ENCODE results near the gene ST3GAL3.

The ST3GAL3 gene

GRCh38 chr1:43858324-43858723 lies 151.0 kb downstream of the ST3GAL3 start:
- Histone ChIP-seq H3K4me1 (ENCODE audit: control extremely low read depth in 1 of 4, control insufficient read depth in 4 of 4, insufficient read depth in 4 of 4, low read length in 3 of 4) (peaks cover 0 to 12% (median 10%) of the 10 kb centered on the region in 4 experiments), H3K4me3 (ENCODE audit: control insufficient read depth in 1 of 7, extremely low read depth in 1 of 7, insufficient read depth in 4 of 7, low read depth in 2 of 7, low read length in 6 of 7) (no peak overlapping the region), H3K36me3 (ENCODE audit: control insufficient read depth in 4 of 4, insufficient read depth in 4 of 4, low read length in 3 of 4) (peaks cover 3 to 30% (median 15%) of the 10 kb centered on the region in 4 experiments), H3K27ac (ENCODE audit: insufficient read depth in 1 of 2, low read depth in 1 of 2, low read length in 2 of 2, poor library complexity in 1 of 2, severe bottlenecking in 2 of 2) (no peak overlapping the region), H3K27me3 (replicated peaks in 2 of 5; ENCODE audit: control insufficient read depth in 4 of 5, insufficient read depth in 5 of 5, low read length in 4 of 5) (no peaks in the 10 kb centered on the region), H3K9me3 (ENCODE audit: control extremely low read depth in 1 of 5, control insufficient read depth in 4 of 5, insufficient read depth in 2 of 5, low read depth in 1 of 5, low read length in 4 of 5) (no peaks in the 10 kb centered on the region)
- 77% methylated on average over 2 of the region's 2 CpGs for WGBS (ENCODE audit: insufficient coverage)
- DNase-seq = no peak
- CTCF ChIA-PET = no interaction called here
- POLR2A ChIA-PET = interaction anchor here (0.6 kb wide), 1 partner anchor 45 kb away, joined by 3 read pairs; no protein-coding TSS in a partner anchor

- ChIA-PET CTCF (interaction anchor here (0.8 to 1.2 kb wide), 4 partner anchors 10 to 97 kb away, joined by 3 read pairs; no protein-coding TSS in a partner anchor), POLR2A (no interaction called here)
- no peaks in the 10 kb centered on the region for H3K4me1 ChIP-seq (ENCODE audit: control extremely low read depth in 1 of 4, control insufficient read depth in 4 of 4, insufficient read depth in 4 of 4, low read length in 3 of 4)
- no peaks in the 10 kb centered on the region for H3K9me3 ChIP-seq (ENCODE audit: control extremely low read depth in 1 of 5, control insufficient read depth in 4 of 5, insufficient read depth in 2 of 5, low read depth in 1 of 5, low read length in 4 of 5)
- WGBS (ENCODE audit: insufficient coverage) = 100% methylated on average over 1 of the region's 3 CpGs
- peaks cover 3 to 29% (median 14%) of the 10 kb centered on the region in 4 experiments for H3K36me3 ChIP-seq (ENCODE audit: control insufficient read depth in 4 of 4, insufficient read depth in 4 of 4, low read length in 3 of 4)
- no peak overlapping the region for H3K4me3 ChIP-seq (ENCODE audit: control insufficient read depth in 1 of 7, extremely low read depth in 1 of 7, insufficient read depth in 4 of 7, low read depth in 2 of 7, low read length in 6 of 7)
- DNase-seq = no peak
- no peak overlapping the region for H3K27ac ChIP-seq (ENCODE audit: insufficient read depth in 1 of 2, low read depth in 1 of 2, low read length in 2 of 2, poor library complexity in 1 of 2, severe bottlenecking in 2 of 2)
- no peaks in the 10 kb centered on the region for H3K27me3 ChIP-seq (replicated peaks in 2 of 5; ENCODE audit: control insufficient read depth in 4 of 5, insufficient read depth in 5 of 5, low read length in 4 of 5)
Observed at GRCh38 chr1:43861337-43861736, 154.0 kb downstream of the ST3GAL3 start.

GRCh38 chr1:43861988-43862735 lies 154.8 kb downstream of the ST3GAL3 start:
- H3K4me3 ChIP-seq (ENCODE audit: control insufficient read depth in 1 of 7, extremely low read depth in 1 of 7, insufficient read depth in 4 of 7, low read depth in 2 of 7, low read length in 6 of 7) = no peak overlapping the region
- no peaks in the 10 kb centered on the region for H3K9me3 ChIP-seq (ENCODE audit: control extremely low read depth in 1 of 5, control insufficient read depth in 4 of 5, insufficient read depth in 2 of 5, low read depth in 1 of 5, low read length in 4 of 5)
- peaks cover 3 to 25% (median 14%) of the 10 kb centered on the region in 4 experiments for H3K36me3 ChIP-seq (ENCODE audit: control insufficient read depth in 4 of 4, insufficient read depth in 4 of 4, low read length in 3 of 4)
- H3K4me1 ChIP-seq (ENCODE audit: control extremely low read depth in 1 of 4, control insufficient read depth in 4 of 4, insufficient read depth in 4 of 4, low read length in 3 of 4) = no peaks in the 10 kb centered on the region
- no peaks in the 10 kb centered on the region for H3K27me3 ChIP-seq (replicated peaks in 2 of 5; ENCODE audit: control insufficient read depth in 4 of 5, insufficient read depth in 5 of 5, low read length in 4 of 5)
- 98% methylated on average over 2 of the region's 7 CpGs for WGBS (ENCODE audit: insufficient coverage)
- no peak overlapping the region for H3K27ac ChIP-seq (ENCODE audit: insufficient read depth in 1 of 2, low read depth in 1 of 2, low read length in 2 of 2, poor library complexity in 1 of 2, severe bottlenecking in 2 of 2)
- POLR2A ChIA-PET = interaction anchor here (0.5 kb wide), 1 partner anchor 13 kb away, joined by 3 read pairs; no protein-coding TSS in a partner anchor
- no peak for DNase-seq
- CTCF ChIA-PET = interaction anchor here (0.5 kb wide), 1 partner anchor 32 kb away, joined by 4 read pairs; no protein-coding TSS in a partner anchor

GRCh38 chr1:43864111-43865045 lies 157.0 kb downstream of the ST3GAL3 start:
- Histone ChIP-seq H3K36me3 (ENCODE audit: control insufficient read depth in 4 of 4, insufficient read depth in 4 of 4, low read length in 3 of 4) (peaks cover 0 to 12% (median 7%) of the 10 kb centered on the region in 4 experiments), H3K9me3 (ENCODE audit: control extremely low read depth in 1 of 5, control insufficient read depth in 4 of 5, insufficient read depth in 2 of 5, low read depth in 1 of 5, low read length in 4 of 5) (no peaks in the 10 kb centered on the region), H3K27me3 (replicated peaks in 2 of 5; ENCODE audit: control insufficient read depth in 4 of 5, insufficient read depth in 5 of 5, low read length in 4 of 5) (no peaks in the 10 kb centered on the region), H3K4me1 (ENCODE audit: control extremely low read depth in 1 of 4, control insufficient read depth in 4 of 4, insufficient read depth in 4 of 4, low read length in 3 of 4) (peaks cover 0 to 3% (median 0%) of the 10 kb centered on the region in 4 experiments), H3K27ac (ENCODE audit: insufficient read depth in 1 of 2, low read depth in 1 of 2, low read length in 2 of 2, poor library complexity in 1 of 2, severe bottlenecking in 2 of 2) (no peak overlapping the region), H3K4me3 (ENCODE audit: control insufficient read depth in 1 of 7, extremely low read depth in 1 of 7, insufficient read depth in 4 of 7, low read depth in 2 of 7, low read length in 6 of 7) (no peak overlapping the region)
- 93% methylated on average over 4 of the region's 7 CpGs for WGBS (ENCODE audit: insufficient coverage)
- peak in 2 of 3 donors; percentile 20 to 25 for DNase-seq
- CTCF ChIA-PET = no interaction called here
- POLR2A ChIA-PET = interaction anchor here (0.7 kb wide), 1 partner anchor 104 kb away, joined by 8 read pairs; no protein-coding TSS in a partner anchor

- DNase-seq = no peak
- 100% methylated on average over 2 of the region's 2 CpGs for WGBS (ENCODE audit: insufficient coverage)
- Histone ChIP-seq H3K4me3 (ENCODE audit: control insufficient read depth in 1 of 7, extremely low read depth in 1 of 7, insufficient read depth in 4 of 7, low read depth in 2 of 7, low read length in 6 of 7) (no peak overlapping the region), H3K9me3 (ENCODE audit: control extremely low read depth in 1 of 5, control insufficient read depth in 4 of 5, insufficient read depth in 2 of 5, low read depth in 1 of 5, low read length in 4 of 5) (no peaks in the 10 kb centered on the region), H3K27ac (ENCODE audit: insufficient read depth in 1 of 2, low read depth in 1 of 2, low read length in 2 of 2, poor library complexity in 1 of 2, severe bottlenecking in 2 of 2) (no peak overlapping the region), H3K27me3 (replicated peaks in 2 of 5; ENCODE audit: control insufficient read depth in 4 of 5, insufficient read depth in 5 of 5, low read length in 4 of 5) (no peaks in the 10 kb centered on the region), H3K36me3 (ENCODE audit: control insufficient read depth in 4 of 4, insufficient read depth in 4 of 4, low read length in 3 of 4) (peaks cover 0 to 4% (median 1%) of the 10 kb centered on the region in 4 experiments), H3K4me1 (ENCODE audit: control extremely low read depth in 1 of 4, control insufficient read depth in 4 of 4, insufficient read depth in 4 of 4, low read length in 3 of 4) (peaks cover 0 to 3% (median 0%) of the 10 kb centered on the region in 4 experiments)
- POLR2A ChIA-PET = no interaction called here
- CTCF ChIA-PET = no interaction called here
Observed at GRCh38 chr1:43866201-43866600, 158.9 kb downstream of the ST3GAL3 start.

GRCh38 chr1:43867976-43868740 lies 160.8 kb downstream of the ST3GAL3 start:
- peak in 2 of 3 donors; percentile 30 to 42 for DNase-seq
- H3K4me1 ChIP-seq (ENCODE audit: control extremely low read depth in 1 of 4, control insufficient read depth in 4 of 4, insufficient read depth in 4 of 4, low read length in 3 of 4) = peaks cover 0 to 3% (median 0%) of the 10 kb centered on the region in 4 experiments
- POLR2A ChIA-PET = interaction anchor here (1.1 kb wide), 1 partner anchor 84 kb away, joined by 3 read pairs; no protein-coding TSS in a partner anchor
- no peaks in the 10 kb centered on the region for H3K9me3 ChIP-seq (ENCODE audit: control extremely low read depth in 1 of 5, control insufficient read depth in 4 of 5, insufficient read depth in 2 of 5, low read depth in 1 of 5, low read length in 4 of 5)
- CTCF ChIA-PET = no interaction called here
- H3K27ac ChIP-seq (ENCODE audit: insufficient read depth in 1 of 2, low read depth in 1 of 2, low read length in 2 of 2, poor library complexity in 1 of 2, severe bottlenecking in 2 of 2) = no peak overlapping the region
- H3K4me3 ChIP-seq (ENCODE audit: control insufficient read depth in 1 of 7, extremely low read depth in 1 of 7, insufficient read depth in 4 of 7, low read depth in 2 of 7, low read length in 6 of 7) = no peak overlapping the region
- H3K27me3 ChIP-seq (replicated peaks in 2 of 5; ENCODE audit: control insufficient read depth in 4 of 5, insufficient read depth in 5 of 5, low read length in 4 of 5) = no peaks in the 10 kb centered on the region
- no CpG with 5 or more reads among the region's 2 CpGs for WGBS (ENCODE audit: insufficient coverage)
- peaks cover 0 to 2% (median 0%) of the 10 kb centered on the region in 4 experiments for H3K36me3 ChIP-seq (ENCODE audit: control insufficient read depth in 4 of 4, insufficient read depth in 4 of 4, low read length in 3 of 4)
